ENCODE data around the gene COL23A1. TPM values are rescaled to one million over a fixed set of nuclear protein-coding genes. Genes with fewer than 3 reads are reported as not detected.
A peak's percentile ranks its signal among the peaks of the same experiment; 100 is the strongest.

Gene COL23A1
- total and polyA plus RNA-seq, 8 donors: 0.06 to 0.68 (median 0.33) TPM; not detected in 2

DNA sequence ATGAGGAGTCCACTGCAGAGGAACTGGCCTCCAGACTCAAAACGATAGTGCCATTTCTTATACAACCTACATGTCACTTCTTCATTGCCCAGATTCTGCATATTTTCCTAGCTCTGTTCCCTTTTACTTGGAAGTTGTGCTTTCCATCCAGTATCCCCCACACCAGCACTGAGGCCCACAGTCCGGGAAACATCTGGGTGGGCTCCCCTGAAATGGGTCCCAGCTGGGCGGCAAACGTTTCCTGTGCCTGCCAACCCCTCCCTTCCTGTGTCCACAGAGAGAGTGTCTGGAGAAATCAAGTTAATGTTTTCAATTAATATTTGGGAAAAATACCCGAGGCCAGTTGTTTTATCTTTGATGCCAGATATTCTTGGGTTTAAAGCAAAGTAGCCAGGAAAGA is 111.8 kb downstream of the COL23A1 start:
- Histone ChIP-seq H3K9me3 (no peaks in the 10 kb centered on the region), H3K4me1 (peaks cover 0 to 5% (median 0%) of the 10 kb centered on the region in 3 donors), H3K27ac (no peak overlapping the region), H3K27me3 (no peaks in the 10 kb centered on the region), H3K4me3 (no peak overlapping the region), H3K36me3 (no peaks in the 10 kb centered on the region)
- WGBS, 2 donors: 47 to 51% methylated on average over 5 of the region's 5 CpGs
- DNase-seq: no peak
- no peak for ATAC-seq
- no peak for TF ChIP-seq CTCF (IDR thresholded peaks at IDR 0.05)
- no peak for FAIRE-seq
- intact Hi-C loops (cut with DNase I): no loop called here

DNA sequence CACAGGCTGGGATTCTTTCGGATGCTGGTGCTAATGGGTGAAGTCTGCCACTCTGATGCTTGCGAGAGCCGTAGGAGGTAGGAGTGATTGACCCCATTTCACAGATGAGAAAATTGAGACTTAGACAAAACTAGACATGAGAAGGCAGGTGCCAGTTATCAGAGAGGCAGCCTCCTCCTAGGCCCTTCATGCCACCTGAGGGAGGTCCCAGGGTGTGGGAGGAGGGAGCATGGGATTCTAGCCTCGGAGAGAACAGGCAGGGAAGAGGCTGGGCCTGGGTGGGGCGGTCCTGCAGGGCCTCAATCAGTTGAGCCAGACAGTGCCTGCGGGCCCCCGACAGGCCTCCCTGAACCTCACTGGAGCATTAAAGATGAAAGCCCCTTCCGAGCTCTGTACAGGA is 112.4 kb downstream of the COL23A1 start:
- DNase-seq (no peak), ATAC-seq (no peak), FAIRE-seq (no peak)
- Histone ChIP-seq H3K4me3 (no peak overlapping the region), H3K36me3 (no peaks in the 10 kb centered on the region), H3K27ac (no peak overlapping the region), H3K9me3 (no peaks in the 10 kb centered on the region), H3K27me3 (no peaks in the 10 kb centered on the region), H3K4me1 (peaks cover 0 to 5% (median 0%) of the 10 kb centered on the region in 3 donors)
- intact Hi-C loops (cut with DNase I): no loop called here
- TF ChIP-seq CTCF (IDR thresholded peaks at IDR 0.05): no peak
- 67 to 75% methylated on average over 8 of the region's 8 CpGs for WGBS, 2 donors

DNA sequence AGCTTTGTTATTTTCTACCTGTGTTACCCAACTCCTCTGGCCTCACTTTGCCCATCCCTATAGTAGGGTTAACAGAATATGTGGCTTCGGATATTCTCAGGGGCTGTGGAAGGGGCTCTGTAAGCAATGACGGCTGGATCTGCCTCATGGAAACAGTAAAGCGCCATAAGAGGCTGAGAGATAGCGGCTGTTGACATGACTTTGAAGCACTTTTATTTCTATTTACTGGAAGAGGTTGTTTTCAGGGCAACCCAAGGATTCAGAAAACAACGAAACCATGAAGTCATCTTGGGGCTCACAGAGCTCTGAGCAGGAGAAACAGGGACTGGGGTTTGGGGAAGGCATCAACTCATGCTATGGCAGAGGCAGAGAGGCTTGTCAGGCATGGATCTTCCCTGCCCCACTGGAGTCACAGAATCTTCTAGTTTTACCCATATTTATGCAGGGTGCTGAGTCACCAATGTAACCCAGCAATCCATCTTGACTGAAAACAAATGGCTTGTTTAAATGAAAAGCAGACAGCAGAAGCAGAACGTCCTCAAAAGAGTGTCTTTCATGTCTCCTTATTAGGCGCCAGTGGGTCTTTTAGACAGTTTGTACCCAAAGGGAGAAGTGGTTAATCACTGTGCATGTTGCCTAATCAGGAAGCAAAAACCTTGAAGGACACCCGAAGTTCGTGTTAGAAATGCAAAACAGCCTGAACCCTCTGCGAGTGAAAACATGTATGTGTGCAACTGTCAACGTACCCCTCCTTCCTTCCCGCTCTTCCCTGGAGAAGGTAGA is 113.0 kb downstream of the COL23A1 start:
- no peak for TF ChIP-seq CTCF (IDR thresholded peaks at IDR 0.05)
- ATAC-seq (peak in 1 of 4 donors; percentile 60), DNase-seq (no peak), FAIRE-seq (no peak)
- H3K9me3 ChIP-seq: no peaks in the 10 kb centered on the region
- H3K27ac ChIP-seq: no peak overlapping the region
- H3K36me3 ChIP-seq: no peaks in the 10 kb centered on the region
- no peak overlapping the region for H3K4me3 ChIP-seq
- no peaks in the 10 kb centered on the region for H3K27me3 ChIP-seq
- H3K4me1 ChIP-seq: peaks cover 0 to 5% (median 0%) of the 10 kb centered on the region in 3 donors
- intact Hi-C loops (cut with DNase I): no loop called here
- 59 to 65% methylated on average over 12 of the region's 12 CpGs for WGBS, 2 donors

DNA sequence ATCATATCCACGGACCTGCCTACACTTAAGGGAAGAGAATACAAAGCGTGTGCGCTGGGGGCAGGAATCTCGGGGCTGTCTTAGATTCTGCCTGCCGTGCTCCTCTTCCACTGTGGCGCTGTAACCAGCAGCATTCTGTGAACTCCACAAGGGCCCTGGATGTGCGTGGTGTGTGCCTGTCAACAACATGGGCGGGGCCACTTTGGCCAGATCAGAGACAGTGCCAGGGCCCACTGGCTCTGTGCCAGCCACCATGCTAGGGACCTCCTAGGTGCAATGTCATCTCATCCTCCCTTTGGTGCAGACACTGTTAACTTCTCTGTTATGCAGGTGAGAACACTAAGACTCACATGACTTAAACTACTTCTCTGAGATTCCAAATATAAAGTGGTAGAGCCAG is 113.7 kb downstream of the COL23A1 start:
- ATAC-seq (no peak), FAIRE-seq (no peak), DNase-seq (no peak)
- Histone ChIP-seq H3K4me3 (no peak overlapping the region), H3K36me3 (no peaks in the 10 kb centered on the region), H3K9me3 (no peaks in the 10 kb centered on the region), H3K4me1 (peaks cover 0 to 5% (median 0%) of the 10 kb centered on the region in 3 donors), H3K27me3 (no peaks in the 10 kb centered on the region), H3K27ac (no peak overlapping the region)
- 87 to 94% methylated on average over 8 of the region's 8 CpGs for WGBS, 2 donors
- no peak for TF ChIP-seq CTCF (IDR thresholded peaks at IDR 0.05)
- intact Hi-C loops (cut with DNase I): no loop called here

DNA sequence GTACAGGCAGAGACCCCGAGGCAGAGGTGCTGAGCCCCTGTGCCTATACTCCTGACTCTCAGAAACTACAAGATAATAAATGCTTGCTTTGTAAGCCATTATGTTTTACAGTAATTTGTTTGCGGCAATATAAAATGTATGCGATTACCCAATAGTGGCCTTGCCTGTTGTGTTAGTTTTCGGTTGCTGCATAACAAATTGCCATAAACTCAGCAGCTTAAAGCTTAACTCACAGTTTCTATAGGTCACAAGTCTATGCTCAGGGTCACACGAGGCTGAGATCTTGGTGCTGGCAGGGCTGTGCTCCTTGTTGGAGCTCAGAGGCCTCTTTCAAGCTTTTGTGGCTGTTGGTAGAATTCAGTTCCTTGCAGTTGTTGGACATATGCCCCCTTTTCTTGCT is 114.8 kb downstream of the COL23A1 start:
- peaks cover 0 to 5% (median 0%) of the 10 kb centered on the region in 3 donors for H3K4me1 ChIP-seq
- no peak overlapping the region for H3K27ac ChIP-seq
- H3K36me3 ChIP-seq: no peaks in the 10 kb centered on the region
- H3K9me3 ChIP-seq: no peaks in the 10 kb centered on the region
- WGBS, 2 donors: 88 to 91% methylated on average over 5 of the region's 5 CpGs
- no peaks in the 10 kb centered on the region for H3K27me3 ChIP-seq
- H3K4me3 ChIP-seq: no peak overlapping the region
- ATAC-seq (no peak), FAIRE-seq (no peak), DNase-seq (no peak)
- TF ChIP-seq CTCF (IDR thresholded peaks at IDR 0.05): no peak
- intact Hi-C loops (cut with DNase I): no loop called here
